ENCODE measurements around the gene PRKX.
"Not testable (repeated sequence)": the region's sequence is repeated elsewhere in the genome, so short reads cannot be mapped to it uniquely, and the experiment has no call there.

PRKX gene

GRCh38 chrX:3711331-3711917 is 2.0 kb downstream of the PRKX start:
- DNase-seq (ENCODE audit: low spot score): no peak

GRCh38 chrX:3707673-3708274 is 5.7 kb downstream of the PRKX start:
- not testable (repeated sequence) for DNase-seq (ENCODE audit: low spot score)

GRCh38 chrX:3706481-3706880 is 7.0 kb downstream of the PRKX start:
- DNase-seq (ENCODE audit: low spot score): no peak

GRCh38 chrX:3703251-3703650 is 10.2 kb downstream of the PRKX start:
- not testable (repeated sequence) for DNase-seq (ENCODE audit: low spot score)

GRCh38 chrX:3702095-3702494 is 11.4 kb downstream of the PRKX start:
- DNase-seq (ENCODE audit: low spot score): not testable (repeated sequence)

GRCh38 chrX:3701445-3701928 is 12.0 kb downstream of the PRKX start:
- DNase-seq (ENCODE audit: low spot score): peak; percentile 4

- DNase-seq (ENCODE audit: low spot score): no peak
Observed at GRCh38 chrX:3699821-3700381, 13.5 kb downstream of the PRKX start.

- DNase-seq (ENCODE audit: low spot score): no peak
Observed at GRCh38 chrX:3697701-3698279, 15.7 kb downstream of the PRKX start.

- DNase-seq (ENCODE audit: low spot score): no peak
Observed at GRCh38 chrX:3697220-3697684, 16.2 kb downstream of the PRKX start.

- no peak for DNase-seq (ENCODE audit: low spot score)
Observed at GRCh38 chrX:3695536-3695935, 17.9 kb downstream of the PRKX start.

- DNase-seq (ENCODE audit: low spot score): no peak
Observed at GRCh38 chrX:3690140-3690539, 23.3 kb downstream of the PRKX start.

GRCh38 chrX:3683236-3683635 is 30.2 kb downstream of the PRKX start:
- DNase-seq (ENCODE audit: low spot score): not testable (repeated sequence)

- no peak for DNase-seq (ENCODE audit: low spot score)
Observed at GRCh38 chrX:3680459-3680858, 33.0 kb downstream of the PRKX start.

GRCh38 chrX:3679669-3680068 is 33.8 kb downstream of the PRKX start:
- DNase-seq (ENCODE audit: low spot score): no peak

GRCh38 chrX:3678328-3678727 is 35.1 kb downstream of the PRKX start:
- no peak for DNase-seq (ENCODE audit: low spot score)

GRCh38 chrX:3674881-3675280 is 38.6 kb downstream of the PRKX start:
- no peak for DNase-seq (ENCODE audit: low spot score)

GRCh38 chrX:3669841-3670475 is 43.5 kb downstream of the PRKX start:
- DNase-seq (ENCODE audit: low spot score): no peak

GRCh38 chrX:3666975-3667374 is 46.5 kb downstream of the PRKX start:
- DNase-seq (ENCODE audit: low spot score): no peak

- no peak for DNase-seq (ENCODE audit: low spot score)
Observed at GRCh38 chrX:3664921-3665320, 48.5 kb downstream of the PRKX start.

- not testable (repeated sequence) for DNase-seq (ENCODE audit: low spot score)
Observed at GRCh38 chrX:3663576-3664250, 49.7 kb downstream of the PRKX start.

- DNase-seq (ENCODE audit: low spot score): no peak
Observed at GRCh38 chrX:3659761-3660160, 53.7 kb downstream of the PRKX start.

- no peak for DNase-seq (ENCODE audit: low spot score)
Observed at GRCh38 chrX:3655181-3655580, 58.3 kb downstream of the PRKX start.
